Stimulated activated CD4-positive, alpha-beta T cell treated with anti-CD3 and anti-CD28 coated beads, Interleukin-4, amount 100 ng/mL, for 4 hours (primary cell): ENCODE data around the gene TMEM270.
"Not testable (repeated sequence)": the region's sequence is repeated elsewhere in the genome, so short reads cannot be mapped to it uniquely, and the experiment has no call there.

ENCODE experiments used
- DNase-seq, 2 experiments: peaks; one replicate each; pipeline ENCODE4 v3.0.0-alpha.2; 2020

TMEM270 gene

GRCh38 chr7:73864981-73865711 is 4.2 kb downstream of the TMEM270 start:
- DNase-seq = no peak

- DNase-seq = no peak
Observed at GRCh38 chr7:73865738-73866445, 4.9 kb downstream of the TMEM270 start.

DNA sequence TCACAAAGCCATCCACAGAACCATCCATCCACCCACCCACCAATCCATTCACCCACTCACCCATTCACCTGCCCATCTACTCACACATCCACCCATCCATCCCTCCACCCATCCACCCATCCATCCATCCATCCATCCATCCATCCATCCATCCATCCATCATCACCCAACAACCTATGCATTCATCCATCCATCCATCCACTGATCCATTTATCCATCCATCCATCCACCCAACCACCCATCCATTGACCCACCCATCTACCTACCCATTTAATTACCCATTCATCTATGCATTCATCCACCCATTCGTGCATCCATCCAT is 5.4 kb downstream of the TMEM270 start:
- DNase-seq = no peak

- no peak for DNase-seq
Observed at GRCh38 chr7:73869011-73869798, 8.2 kb downstream of the TMEM270 start.

- no peak for DNase-seq
Observed at GRCh38 chr7:73870041-73870492, 9.1 kb downstream of the TMEM270 start.

DNA sequence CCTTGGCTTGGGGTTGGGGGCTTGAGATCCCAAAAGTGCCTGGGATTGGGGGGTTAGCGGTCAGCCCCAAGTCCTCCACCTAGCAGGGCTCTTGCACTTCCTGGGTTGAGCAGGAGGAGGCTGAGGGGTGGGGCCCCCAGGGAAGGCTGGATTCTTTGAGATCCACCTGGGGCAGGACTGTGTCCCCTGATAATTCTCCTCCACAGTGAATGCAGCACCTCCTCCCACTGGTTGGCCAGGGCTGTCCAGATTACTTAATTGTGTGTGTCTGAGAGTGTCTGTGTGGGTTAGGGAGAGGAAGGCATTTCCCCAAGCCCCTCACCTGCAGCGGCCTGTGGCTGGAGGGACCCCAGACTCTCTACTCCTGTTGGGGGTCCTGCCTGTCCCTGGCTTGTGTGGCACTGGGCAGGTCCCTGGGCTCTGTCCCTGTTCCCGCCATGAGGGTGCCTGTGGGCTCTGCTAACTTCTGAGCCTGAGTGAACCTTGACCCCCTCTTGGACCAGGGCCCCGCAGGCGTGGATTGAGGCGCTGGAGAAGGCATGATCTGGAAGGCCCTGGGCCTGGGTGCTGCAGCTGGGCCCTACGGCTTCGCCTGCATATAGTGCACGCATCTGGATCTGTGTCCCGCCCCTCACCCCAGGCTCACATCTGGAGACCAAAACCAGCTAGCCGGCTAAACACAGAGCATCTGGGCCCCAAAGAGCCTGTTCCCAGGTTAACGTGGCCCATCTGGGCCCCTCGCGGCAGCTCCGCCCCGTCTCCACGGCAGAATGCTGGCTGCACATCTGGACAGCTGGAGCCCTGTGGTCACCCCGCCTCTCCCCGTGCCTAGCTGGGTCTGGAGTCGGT is 10.4 kb downstream of the TMEM270 start:
- no peak for DNase-seq

DNA sequence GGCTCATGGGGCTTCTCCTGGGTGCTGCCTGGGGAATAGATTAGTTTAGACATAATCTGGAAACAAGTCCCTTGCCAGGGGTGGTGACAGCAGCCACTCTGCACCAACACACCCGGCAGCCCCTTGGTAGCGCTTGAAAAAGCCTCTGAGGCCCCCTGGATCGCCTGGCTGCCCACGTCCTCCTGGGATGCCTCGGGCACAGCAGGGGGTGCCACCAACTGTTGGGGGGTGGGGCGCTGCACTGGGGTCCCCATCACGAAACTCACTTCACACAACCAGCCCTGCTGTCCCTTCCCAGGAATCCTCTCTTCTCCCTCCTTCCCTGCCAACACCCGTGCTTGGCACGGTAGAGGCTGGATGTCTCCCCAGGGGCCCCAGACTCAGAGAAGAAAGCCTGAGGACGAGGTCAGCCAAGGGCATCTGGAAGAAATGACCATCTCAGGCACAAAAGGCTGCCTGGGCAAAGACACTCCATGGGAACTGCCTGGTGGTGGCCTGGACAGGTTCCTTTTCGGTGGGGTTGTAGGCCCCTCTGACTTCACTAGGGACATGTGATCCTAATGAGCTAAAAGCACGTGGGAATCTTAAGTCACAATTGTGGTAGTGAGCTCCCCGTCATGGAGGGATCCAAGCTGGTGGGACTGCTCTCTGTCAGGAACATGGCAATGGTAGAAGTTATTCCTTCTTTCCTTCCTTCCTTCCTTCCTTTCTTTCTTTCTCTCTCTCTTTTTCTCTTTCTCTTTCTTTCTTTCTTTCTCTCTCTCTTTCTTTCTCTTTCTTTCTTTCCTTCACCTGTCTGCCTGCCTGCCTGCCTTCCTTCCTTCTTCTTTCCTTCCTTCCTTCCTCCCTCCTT is 11.3 kb downstream of the TMEM270 start:
- DNase-seq = no peak

GRCh38 chr7:73876361-73876760 is 15.4 kb downstream of the TMEM270 start:
- DNase-seq = no peak

- no peak for DNase-seq
Observed at GRCh38 chr7:73876973-73877372, 16.0 kb downstream of the TMEM270 start.

DNA sequence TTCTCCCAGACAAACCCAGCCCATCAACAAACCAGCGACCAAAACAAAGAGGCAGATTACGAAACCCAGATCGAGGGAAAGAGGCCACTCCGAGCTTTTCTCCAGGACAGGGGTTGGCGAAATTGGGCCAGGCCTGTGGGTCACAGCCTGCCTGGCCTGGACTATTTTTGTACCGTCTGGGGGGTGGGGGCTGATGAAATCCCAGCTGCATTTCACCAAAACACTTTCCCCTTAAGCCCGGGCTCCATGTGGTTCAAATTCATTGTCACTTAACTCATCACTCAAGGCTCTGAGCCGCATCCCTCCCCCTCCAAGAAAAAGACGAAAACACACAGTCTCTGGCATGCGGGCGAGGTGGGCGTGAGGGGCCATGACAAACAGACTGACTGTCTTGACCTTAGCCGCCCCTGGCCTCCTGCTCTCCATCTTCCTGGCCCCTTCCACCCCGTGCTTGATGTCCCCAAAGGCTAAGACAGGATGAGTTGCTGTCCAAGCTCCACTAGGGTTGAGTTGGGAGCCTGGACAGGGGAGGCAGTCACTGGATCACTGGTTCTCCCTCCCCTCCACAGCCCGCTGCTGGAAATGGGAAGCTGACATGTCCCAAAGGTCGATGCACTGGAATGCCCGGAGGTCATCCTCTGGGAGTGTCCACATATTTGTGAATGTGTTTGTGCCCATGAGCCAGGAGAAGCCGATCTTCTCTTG is 19.2 kb downstream of the TMEM270 start:
- DNase-seq = no peak

DNA sequence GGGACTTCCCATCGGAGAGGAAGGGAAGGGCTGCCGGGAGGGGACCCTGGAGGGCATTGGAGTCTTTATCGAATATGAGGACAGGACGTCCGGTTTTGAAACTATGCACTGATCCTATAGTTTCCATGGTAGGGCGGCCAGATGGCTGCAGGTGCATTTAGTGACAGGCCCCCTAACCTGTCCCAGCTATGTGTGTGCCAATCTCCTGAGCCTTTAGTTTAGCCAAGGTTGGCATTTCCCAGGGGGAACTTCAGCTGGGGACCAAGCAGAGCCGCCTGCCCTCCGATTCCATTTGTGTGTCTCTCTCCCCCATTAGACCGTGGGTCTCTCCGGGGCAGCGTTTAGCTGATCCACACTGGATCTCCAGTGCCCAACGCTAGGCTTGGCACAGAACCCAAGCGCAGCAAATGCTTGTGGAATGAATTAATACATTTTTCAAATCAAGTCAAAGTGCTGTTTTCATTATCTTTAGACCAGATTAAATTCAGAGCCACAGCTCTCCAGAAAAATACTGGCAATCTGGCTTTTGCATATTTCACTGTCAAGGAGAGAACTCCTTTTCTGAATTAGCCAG is 19.9 kb downstream of the TMEM270 start:
- DNase-seq = no peak

DNA sequence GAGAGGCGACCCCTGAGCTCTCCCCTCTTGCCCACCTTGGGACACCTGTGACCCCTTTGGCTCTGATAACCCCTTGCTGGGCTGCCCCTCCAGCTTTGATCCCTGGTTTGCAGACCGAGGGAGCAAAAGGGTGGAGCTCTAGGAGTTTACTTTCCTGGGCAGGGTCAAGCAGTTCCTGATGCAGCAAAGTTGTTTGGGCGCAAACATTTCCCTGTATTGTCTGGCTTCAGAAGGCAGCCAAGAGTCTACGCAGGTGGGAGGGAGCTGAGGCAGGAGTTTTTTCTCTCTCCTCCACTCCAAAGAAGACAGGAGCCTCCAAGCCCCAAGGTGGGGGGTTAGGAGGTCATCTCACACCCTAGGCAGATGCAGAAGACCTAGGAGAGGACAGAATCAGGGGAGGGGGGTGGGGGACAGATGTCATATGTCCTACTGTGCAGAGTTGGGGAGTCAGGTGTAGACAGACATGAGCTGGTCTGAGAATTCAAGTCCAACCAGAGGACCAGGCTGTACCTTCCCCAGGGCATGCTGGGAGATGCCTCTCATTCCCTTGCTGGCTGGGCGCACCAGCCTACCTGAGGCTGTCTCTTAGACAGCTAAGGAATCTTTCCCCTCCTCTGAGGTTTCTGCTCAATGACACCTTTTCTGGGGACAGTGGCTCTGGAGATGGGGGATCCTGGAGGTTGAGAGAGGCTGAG is 20.5 kb downstream of the TMEM270 start:
- no peak for DNase-seq

DNA sequence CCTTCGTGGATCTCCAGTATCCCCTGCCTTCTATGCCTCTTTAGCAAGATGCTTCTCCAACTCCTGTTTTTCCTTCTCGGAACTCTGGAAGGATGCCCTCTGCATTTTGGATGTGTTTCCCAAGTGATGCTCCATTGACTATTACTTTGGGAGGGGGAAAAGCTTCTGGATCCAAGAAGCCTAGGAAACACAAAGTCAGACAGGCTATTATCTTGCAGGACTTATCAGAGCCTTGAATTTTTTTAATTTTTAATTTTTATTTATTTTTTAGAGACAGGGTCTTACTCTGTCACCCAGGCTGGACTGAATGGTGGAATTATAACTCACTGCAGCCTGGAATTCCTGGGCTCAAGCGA is 21.1 kb downstream of the TMEM270 start:
- no peak for DNase-seq

DNA sequence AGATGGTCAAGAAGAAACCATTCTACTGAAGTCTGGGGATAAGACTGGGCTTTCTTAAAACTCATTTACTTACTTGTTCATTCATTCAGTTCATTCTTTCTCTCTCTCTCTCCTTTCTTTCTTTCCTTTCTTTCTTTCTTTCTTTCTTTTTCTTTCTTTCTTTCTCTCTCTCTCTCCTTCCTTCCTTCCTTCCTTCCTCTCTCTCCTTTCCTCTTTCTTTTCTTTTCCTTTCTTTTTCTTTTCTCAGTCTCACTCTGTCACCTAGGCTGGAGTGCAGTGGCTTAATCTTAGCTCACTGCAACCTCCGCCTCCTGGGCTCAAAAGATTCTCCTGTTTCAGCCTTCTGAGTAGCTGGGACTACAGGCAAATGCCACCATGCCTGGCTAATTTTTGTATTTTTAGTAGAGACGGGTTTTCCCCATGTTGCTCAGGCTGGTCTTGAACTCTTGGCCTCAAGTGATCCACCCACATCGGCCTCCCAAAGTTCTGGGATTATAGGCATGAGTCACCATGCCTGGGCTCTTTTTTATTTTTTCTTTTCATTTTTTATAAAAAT is 24.0 kb downstream of the TMEM270 start:
- DNase-seq = not testable (repeated sequence)

DNA sequence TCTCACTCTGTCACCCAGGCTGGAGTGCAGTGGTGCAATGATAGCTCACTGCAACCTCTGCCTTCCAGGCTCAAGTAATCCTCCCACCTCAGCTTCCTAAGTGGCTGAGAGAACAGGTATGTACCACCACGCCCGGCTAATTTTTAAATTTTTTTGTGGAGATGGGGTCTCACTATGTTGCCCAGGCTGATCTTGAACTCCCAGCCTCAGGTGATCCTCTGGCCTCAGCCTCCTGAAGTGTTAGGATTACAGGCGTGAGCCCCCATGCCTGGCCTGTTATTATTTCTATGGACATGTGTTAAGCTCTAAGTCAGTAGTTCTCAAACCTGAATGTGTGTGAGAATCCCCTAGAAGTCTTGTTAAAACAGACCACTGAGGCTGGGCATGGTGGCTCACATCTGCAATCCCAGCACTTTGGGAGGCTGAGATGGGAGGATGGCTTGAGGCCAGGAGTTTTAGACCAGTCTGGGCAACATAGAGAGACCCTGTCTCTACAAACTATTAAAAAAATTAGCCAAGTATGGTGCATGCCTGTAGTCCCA is 24.5 kb downstream of the TMEM270 start:
- no peak for DNase-seq

DNA sequence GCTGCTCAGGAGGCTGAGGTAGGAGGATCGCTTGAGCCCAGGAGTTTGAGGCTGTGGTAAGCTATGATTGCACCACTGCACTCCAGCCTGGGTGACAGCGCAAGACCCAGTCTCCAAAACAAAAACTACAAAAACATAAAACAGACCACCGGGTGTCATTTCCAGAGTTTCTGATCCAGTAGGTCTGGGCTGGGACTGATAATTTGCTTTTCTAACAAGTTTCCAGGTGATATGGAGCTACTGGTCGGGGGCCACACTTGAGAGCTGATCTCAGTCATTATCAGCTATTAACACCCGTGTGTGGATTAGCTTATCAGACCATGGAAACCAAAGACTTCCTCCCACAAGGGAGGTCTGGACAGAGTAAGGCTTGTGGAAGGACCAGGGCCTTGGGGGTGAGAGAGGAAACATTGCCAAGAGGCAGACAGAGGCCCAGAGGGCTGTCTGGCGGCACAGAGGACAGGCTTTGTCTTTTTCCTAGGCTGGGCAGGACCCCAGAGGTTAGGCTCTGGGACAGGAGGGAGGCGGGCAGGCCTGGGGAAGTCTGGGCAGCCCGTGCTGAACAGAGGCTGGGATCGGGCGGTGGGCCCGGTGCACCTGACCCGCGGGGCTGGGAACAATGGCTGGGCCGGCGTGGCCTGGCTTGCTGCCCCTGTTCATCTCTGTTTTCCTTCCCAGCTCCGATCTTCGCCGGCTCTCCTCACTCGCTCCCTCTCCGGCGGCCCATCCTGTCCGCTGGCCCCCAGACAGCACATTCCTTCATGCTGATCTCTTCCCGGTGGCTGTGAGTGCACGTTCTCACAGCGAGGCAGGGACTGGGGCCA is 25.2 kb downstream of the TMEM270 start:
- no peak for DNase-seq

DNA sequence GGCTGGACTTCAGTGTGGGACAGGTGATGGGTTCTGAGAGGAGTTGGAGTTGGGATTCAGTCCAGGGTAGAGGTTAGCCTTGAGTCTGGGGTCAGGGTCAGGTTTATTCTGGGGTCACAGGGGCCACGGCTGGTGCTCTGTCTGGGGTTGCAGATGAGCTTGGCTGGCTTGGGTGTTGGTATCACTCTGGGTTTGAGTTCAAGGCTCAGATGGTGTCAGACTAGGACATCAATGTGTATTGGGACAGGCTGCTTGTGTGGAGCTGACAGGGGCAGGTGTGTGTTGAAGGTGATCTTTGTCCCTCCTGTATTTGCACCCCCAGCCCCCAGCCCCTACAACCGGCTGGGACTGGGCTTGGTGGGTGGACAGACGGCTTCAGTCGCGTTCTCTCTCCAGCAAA is 26.8 kb downstream of the TMEM270 start:
- DNase-seq = no peak

GRCh38 chr7:73888959-73889358 is 28.0 kb downstream of the TMEM270 start:
- DNase-seq = no peak
